ENCODE measurements around the gene WNT9B. TPM values are rescaled to one million over a fixed set of nuclear protein-coding genes. Genes with fewer than 3 reads are reported as not detected.

The WNT9B gene
- total and polyA plus RNA-seq, 9 of the 15 experiments (the other 6 are each of a cell fraction or from before 2014, with no cell fraction given): not detected

GRCh38 chr17:46922804-46923635 lies 71.6 kb downstream of the WNT9B start, which contains the start of gene GOSR2 (continued):
- TF ChIP-seq, protein P1, sequence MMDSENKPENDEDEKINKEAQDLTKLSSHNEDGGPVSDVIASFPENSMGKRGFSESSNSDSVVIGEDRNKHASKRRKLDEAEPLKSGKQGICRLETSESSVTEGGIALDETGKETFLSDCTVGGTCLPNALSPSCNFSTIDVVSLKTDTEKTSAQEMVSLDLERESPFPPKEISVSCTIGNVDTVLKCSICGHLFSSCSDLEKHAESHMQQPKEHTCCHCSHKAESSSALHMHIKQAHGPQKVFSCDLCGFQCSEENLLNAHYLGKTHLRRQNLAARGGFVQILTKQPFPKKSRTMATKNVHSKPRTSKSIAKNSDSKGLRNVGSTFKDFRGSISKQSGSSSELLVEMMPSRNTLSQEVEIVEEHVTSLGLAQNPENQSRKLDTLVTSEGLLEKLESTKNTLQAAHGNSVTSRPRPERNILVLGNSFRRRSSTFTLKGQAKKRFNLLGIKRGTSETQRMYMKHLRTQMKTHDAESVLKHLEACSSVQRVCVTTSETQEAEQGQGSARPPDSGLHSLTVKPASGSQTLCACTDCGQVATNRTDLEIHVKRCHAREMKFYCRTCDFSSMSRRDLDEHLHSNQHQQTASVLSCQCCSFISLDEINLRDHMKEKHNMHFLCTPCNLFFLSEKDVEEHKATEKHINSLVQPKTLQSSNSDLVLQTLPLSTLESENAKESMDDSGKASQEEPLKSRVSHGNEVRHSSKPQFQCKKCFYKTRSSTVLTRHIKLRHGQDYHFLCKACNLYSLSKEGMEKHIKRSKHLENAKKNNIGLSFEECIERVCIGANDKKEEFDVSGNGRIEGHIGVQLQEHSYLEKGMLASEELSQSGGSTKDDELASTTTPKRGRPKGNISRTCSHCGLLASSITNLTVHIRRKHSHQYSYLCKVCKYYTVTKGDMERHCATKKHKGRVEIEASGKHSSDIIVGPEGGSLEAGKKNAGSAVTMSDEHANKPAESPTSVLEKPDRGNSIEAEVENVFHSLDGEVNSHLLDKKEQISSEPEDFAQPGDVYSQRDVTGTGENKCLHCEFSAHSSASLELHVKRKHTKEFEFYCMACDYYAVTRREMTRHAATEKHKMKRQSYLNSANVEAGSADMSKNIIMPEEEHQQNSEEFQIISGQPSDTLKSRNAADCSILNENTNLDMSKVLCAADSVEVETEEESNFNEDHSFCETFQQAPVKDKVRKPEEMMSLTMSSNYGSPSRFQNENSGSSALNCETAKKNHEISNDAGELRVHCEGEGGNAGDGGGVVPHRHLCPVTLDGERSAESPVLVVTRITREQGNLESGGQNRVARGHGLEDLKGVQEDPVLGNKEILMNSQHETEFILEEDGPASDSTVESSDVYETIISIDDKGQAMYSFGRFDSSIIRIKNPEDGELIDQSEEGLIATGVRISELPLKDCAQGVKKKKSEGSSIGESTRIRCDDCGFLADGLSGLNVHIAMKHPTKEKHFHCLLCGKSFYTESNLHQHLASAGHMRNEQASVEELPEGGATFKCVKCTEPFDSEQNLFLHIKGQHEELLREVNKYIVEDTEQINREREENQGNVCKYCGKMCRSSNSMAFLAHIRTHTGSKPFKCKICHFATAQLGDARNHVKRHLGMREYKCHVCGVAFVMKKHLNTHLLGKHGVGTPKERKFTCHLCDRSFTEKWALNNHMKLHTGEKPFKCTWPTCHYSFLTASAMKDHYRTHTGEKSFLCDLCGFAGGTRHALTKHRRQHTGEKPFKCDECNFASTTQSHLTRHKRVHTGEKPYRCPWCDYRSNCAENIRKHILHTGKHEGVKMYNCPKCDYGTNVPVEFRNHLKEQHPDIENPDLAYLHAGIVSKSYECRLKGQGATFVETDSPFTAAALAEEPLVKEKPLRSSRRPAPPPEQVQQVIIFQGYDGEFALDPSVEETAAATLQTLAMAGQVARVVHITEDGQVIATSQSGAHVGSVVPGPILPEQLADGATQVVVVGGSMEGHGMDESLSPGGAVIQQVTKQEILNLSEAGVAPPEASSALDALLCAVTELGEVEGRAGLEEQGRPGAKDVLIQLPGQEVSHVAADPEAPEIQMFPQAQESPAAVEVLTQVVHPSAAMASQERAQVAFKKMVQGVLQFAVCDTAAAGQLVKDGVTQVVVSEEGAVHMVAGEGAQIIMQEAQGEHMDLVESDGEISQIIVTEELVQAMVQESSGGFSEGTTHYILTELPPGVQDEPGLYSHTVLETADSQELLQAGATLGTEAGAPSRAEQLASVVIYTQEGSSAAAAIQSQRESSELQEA (IDR thresholded peaks at IDR 0.05; ENCODE audit: low read depth): no peak
- no peak for TF ChIP-seq ZNF143 (CRISPR knock-in tag; IDR thresholded peaks at IDR 0.05)
- TF ChIP-seq NCOR1 (IDR thresholded peaks at IDR 0.05): peak; percentile 33
- TF ChIP-seq HNRNPUL1 (IDR thresholded peaks at IDR 0.05; ENCODE audit: low read length): no peak
- TF ChIP-seq, protein P2, sequence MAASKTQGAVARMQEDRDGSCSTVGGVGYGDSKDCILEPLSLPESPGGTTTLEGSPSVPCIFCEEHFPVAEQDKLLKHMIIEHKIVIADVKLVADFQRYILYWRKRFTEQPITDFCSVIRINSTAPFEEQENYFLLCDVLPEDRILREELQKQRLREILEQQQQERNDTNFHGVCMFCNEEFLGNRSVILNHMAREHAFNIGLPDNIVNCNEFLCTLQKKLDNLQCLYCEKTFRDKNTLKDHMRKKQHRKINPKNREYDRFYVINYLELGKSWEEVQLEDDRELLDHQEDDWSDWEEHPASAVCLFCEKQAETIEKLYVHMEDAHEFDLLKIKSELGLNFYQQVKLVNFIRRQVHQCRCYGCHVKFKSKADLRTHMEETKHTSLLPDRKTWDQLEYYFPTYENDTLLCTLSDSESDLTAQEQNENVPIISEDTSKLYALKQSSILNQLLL (CRISPR knock-in tag; IDR thresholded peaks at IDR 0.05; ENCODE audit: borderline replicate concordance): no peak
- TF ChIP-seq, protein P3, sequence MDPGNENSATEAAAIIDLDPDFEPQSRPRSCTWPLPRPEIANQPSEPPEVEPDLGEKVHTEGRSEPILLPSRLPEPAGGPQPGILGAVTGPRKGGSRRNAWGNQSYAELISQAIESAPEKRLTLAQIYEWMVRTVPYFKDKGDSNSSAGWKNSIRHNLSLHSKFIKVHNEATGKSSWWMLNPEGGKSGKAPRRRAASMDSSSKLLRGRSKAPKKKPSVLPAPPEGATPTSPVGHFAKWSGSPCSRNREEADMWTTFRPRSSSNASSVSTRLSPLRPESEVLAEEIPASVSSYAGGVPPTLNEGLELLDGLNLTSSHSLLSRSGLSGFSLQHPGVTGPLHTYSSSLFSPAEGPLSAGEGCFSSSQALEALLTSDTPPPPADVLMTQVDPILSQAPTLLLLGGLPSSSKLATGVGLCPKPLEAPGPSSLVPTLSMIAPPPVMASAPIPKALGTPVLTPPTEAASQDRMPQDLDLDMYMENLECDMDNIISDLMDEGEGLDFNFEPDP (CRISPR knock-in tag; IDR thresholded peaks at IDR 0.05): no peak
- no peak for TF ChIP-seq ZNF3 (CRISPR knock-in tag; IDR thresholded peaks at IDR 0.05)
- TF ChIP-seq, protein P4, sequence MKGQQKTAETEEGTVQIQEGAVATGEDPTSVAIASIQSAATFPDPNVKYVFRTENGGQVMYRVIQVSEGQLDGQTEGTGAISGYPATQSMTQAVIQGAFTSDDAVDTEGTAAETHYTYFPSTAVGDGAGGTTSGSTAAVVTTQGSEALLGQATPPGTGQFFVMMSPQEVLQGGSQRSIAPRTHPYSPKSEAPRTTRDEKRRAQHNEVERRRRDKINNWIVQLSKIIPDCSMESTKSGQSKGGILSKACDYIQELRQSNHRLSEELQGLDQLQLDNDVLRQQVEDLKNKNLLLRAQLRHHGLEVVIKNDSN (CRISPR knock-in tag; IDR thresholded peaks at IDR 0.05): no peak
- peak; percentile 89 for TF ChIP-seq MBD2 (IDR thresholded peaks at IDR 0.05; ENCODE audit: borderline replicate concordance, low read depth)
- TF ChIP-seq, protein P5, sequence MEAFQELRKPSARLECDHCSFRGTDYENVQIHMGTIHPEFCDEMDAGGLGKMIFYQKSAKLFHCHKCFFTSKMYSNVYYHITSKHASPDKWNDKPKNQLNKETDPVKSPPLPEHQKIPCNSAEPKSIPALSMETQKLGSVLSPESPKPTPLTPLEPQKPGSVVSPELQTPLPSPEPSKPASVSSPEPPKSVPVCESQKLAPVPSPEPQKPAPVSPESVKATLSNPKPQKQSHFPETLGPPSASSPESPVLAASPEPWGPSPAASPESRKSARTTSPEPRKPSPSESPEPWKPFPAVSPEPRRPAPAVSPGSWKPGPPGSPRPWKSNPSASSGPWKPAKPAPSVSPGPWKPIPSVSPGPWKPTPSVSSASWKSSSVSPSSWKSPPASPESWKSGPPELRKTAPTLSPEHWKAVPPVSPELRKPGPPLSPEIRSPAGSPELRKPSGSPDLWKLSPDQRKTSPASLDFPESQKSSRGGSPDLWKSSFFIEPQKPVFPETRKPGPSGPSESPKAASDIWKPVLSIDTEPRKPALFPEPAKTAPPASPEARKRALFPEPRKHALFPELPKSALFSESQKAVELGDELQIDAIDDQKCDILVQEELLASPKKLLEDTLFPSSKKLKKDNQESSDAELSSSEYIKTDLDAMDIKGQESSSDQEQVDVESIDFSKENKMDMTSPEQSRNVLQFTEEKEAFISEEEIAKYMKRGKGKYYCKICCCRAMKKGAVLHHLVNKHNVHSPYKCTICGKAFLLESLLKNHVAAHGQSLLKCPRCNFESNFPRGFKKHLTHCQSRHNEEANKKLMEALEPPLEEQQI (IDR thresholded peaks at IDR 0.05): peak; percentile 44
- no peak for TF ChIP-seq ZNF121 (CRISPR knock-in tag; conservative IDR thresholded peaks at IDR 0.05)
- no peak for TF ChIP-seq EHMT2 (IDR thresholded peaks at IDR 0.05)
- no peak for TF ChIP-seq HMG20A (CRISPR knock-in tag; conservative IDR thresholded peaks at IDR 0.05)

All from K562 (cell line).